NCI-H524 (cell line): ENCODE measurements around the gene LGR4.
"Not testable (repeated sequence)": the region's sequence is repeated elsewhere in the genome, so short reads cannot be mapped to it uniquely, and the experiment has no call there.

Experiments
- DNase-seq, 2 experiments: peaks; one replicate each; lab custom pipeline; 2025; lab: John Stamatoyannopoulos, UW

The LGR4 gene

GRCh38 chr11:27348340-27348873 lies 124.2 kb downstream of the LGR4 start:
- DNase-seq = no peak

GRCh38 chr11:27347359-27348339 lies 124.9 kb downstream of the LGR4 start:
- DNase-seq = no peak

- no peak for DNase-seq
These were observed 132.6 kb downstream of the LGR4 start for GRCh38 chr11:27339941-27340340.

- not testable (repeated sequence) for DNase-seq
These were observed 137.8 kb downstream of the LGR4 start for GRCh38 chr11:27334764-27335163.

GRCh38 chr11:27331981-27332380 lies 140.6 kb downstream of the LGR4 start:
- no peak for DNase-seq

GRCh38 chr11:27330633-27331270 lies 141.8 kb downstream of the LGR4 start:
- DNase-seq = no peak

- DNase-seq = no peak
These were observed 142.5 kb downstream of the LGR4 start for GRCh38 chr11:27329867-27330632.

GRCh38 chr11:27328614-27329013 lies 144.0 kb downstream of the LGR4 start:
- DNase-seq = no peak

GRCh38 chr11:27327064-27327463 lies 145.5 kb downstream of the LGR4 start:
- not testable (repeated sequence) for DNase-seq

GRCh38 chr11:27322196-27322595 lies 150.4 kb downstream of the LGR4 start:
- DNase-seq = not testable (repeated sequence)

GRCh38 chr11:27321340-27321739 lies 151.2 kb downstream of the LGR4 start:
- not testable (repeated sequence) for DNase-seq

GRCh38 chr11:27319072-27319471 lies 153.5 kb downstream of the LGR4 start:
- DNase-seq = no peak

GRCh38 chr11:27317751-27318150 lies 154.8 kb downstream of the LGR4 start:
- DNase-seq = no peak
